ENCODE data around the gene PTGER3. TPM values are rescaled to one million over a fixed set of nuclear protein-coding genes. Genes with fewer than 3 reads are reported as not detected.

PTGER3 gene
- total and polyA plus RNA-seq, 9 donors = 0.16 to 1.7 (median 0.81) TPM

DNA sequence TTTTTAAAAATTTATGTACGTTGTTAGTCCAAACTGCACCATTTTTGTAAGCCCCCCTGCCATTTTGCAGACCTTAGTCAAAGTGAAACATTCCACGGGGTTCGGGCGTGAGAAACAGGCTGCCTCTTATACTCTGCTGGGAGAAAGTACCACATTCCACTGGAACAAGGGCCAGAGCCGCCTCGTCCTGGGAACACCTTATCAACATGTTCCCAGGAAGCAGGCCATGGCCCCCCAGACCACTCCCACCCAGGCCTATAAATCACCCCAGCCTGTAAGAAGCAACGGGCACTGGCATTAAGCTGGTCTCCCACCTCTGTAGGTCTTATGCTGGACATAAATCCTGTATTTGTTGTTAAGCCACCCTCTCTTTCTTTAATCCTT lies 34.1 kb upstream of the PTGER3 start:
- peaks cover 7% of the 10 kb centered on the region for H3K36me3 ChIP-seq (ENCODE audit: control insufficient read depth, insufficient read depth, low read length)
- peak; percentile 16 for DNase-seq
- H3K27me3 ChIP-seq (ENCODE audit: control insufficient read depth, insufficient read depth, low read length) = peaks cover 10% of the 10 kb centered on the region
- peaks cover 3% of the 10 kb centered on the region for H3K9me3 ChIP-seq (replicated peaks; ENCODE audit: control insufficient read depth, low read depth, low read length)
- H3K27ac ChIP-seq (ENCODE audit: low read length) = no peak overlapping the region
- H3K4me1 ChIP-seq (ENCODE audit: control insufficient read depth, insufficient read depth, low read length) = peaks cover 3% of the 10 kb centered on the region
- H3K4me3 ChIP-seq (ENCODE audit: low read length) = peak overlapping the region; percentile 91
- 83% methylated on average over 5 of the region's 7 CpGs for WGBS (ENCODE audit: insufficient coverage)

DNA sequence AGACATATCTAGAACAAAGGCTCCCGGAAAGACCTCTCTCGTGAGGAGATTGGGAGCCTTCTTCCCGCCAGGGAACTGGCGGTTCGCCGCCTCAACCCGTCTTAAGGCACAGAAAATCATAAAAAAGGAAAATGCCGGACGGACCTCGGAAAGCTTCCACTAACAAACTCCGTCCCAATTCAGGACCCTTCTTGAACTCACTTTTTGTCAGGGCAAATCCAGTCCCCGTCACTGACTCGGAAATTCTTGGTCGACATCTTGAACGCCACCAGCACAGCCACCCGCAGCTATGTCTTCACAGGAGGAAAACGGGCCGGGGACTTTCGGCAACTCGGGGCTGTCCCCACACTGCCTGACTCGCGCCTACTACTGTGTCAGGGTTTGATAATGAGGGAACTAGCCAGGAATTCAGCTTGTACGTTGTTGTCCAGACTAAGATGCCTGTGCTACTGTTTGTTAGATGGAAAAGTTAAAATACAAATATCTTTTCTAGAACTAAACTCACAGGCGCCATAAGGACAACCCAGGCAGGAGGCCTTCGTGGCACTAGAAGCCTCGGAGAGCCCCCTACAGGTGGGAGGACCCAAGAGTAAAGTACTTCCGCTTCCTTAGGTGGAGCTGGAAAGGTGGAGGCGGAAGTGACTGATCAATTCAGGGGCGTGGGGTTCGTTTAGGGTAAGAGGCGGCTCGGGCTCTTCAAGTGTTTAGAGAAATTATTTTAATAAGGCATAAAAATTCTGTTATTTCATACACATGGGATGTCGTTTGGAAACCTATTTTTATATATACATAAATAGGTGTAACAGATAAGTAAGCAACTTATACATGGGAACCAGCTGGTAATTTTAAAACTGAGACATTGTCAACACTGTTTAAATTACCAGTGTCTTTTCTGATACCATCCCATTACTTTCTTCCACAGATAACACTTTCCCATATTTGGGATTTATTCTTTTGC lies 33.4 kb upstream of the PTGER3 start, which contains the start of gene ZRANB2:
Gene ZRANB2 (minus strand): TSS at position 297 of the 958 bp plus-strand sequence. CDS start 40 bp downstream, at position 257.
- Histone ChIP-seq H3K4me3 (ENCODE audit: low read length) (peak within 1 kb of the TSS; percentile 91), H3K36me3 (ENCODE audit: control insufficient read depth, insufficient read depth, low read length) (peaks cover 7% of the 10 kb centered on the region), H3K9me3 (replicated peaks; ENCODE audit: control insufficient read depth, low read depth, low read length) (peaks cover 3% of the 10 kb centered on the region), H3K4me1 (ENCODE audit: control insufficient read depth, insufficient read depth, low read length) (peaks cover 3% of the 10 kb centered on the region), H3K27ac (ENCODE audit: low read length) (peak within 1 kb of the TSS; percentile 96), H3K27me3 (ENCODE audit: control insufficient read depth, insufficient read depth, low read length) (peaks cover 9% of the 10 kb centered on the region)
- DNase-seq = peak; percentile 98
- 0% methylated on average over 16 of the region's 33 CpGs for WGBS (ENCODE audit: insufficient coverage)

DNA sequence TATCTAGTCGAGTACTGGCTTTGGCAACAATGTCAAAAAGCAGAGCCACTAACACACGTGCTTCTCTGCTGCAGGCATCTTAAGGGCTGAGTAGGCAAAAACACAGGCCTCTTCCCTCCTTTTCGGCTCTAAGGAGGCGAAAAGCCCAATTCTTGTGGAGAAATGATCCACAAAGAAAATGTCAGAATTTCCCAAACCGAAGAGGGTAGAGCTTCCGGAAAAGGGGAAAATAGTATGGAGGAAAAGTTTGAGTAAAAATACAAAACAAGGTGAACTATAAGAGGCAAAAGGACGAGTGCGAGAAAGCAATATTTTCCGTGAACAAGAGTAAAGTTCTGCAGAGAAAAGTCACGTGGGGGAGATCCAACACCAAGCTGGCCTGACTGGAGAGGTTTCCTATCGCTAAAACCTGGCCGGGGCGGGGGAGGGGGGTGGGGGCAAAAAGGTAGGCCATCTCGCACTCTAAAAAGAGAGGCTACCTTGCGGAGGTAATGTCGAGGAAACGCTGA lies 32.7 kb upstream of the PTGER3 start:
- Histone ChIP-seq H3K9me3 (replicated peaks; ENCODE audit: control insufficient read depth, low read depth, low read length) (peaks cover 3% of the 10 kb centered on the region), H3K36me3 (ENCODE audit: control insufficient read depth, insufficient read depth, low read length) (peaks cover 13% of the 10 kb centered on the region), H3K4me3 (ENCODE audit: low read length) (peak overlapping the region; percentile 91), H3K27ac (ENCODE audit: low read length) (peak overlapping the region; percentile 96), H3K4me1 (ENCODE audit: control insufficient read depth, insufficient read depth, low read length) (peaks cover 3% of the 10 kb centered on the region), H3K27me3 (ENCODE audit: control insufficient read depth, insufficient read depth, low read length) (peaks cover 1% of the 10 kb centered on the region)
- WGBS (ENCODE audit: insufficient coverage) = 2% methylated on average over 14 of the region's 17 CpGs
- peak; percentile 49 for DNase-seq

DNA sequence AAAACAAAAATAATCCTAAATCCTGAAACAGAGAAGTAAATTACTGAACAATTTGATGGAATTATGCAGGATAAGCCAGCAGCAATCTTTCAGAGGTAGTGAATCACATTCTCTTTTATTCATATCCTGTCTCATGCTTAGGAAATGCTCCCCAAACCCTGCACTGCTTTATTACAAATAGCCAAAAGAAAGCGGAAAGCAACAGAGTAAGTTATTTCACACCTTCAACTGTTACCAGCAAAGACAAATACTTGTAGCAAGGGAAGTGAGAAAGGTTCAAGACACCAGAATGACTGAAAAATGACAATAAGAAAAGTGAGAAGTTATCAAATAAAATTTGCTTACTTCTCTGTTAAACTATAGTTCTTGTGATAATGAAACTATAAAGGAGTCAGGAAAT lies 27.1 kb upstream of the PTGER3 start:
- Histone ChIP-seq H3K9me3 (replicated peaks; ENCODE audit: control insufficient read depth, low read depth, low read length) (no peaks in the 10 kb centered on the region), H3K27ac (ENCODE audit: low read length) (no peak overlapping the region), H3K4me3 (ENCODE audit: low read length) (no peak overlapping the region), H3K36me3 (ENCODE audit: control insufficient read depth, insufficient read depth, low read length) (peaks cover 26% of the 10 kb centered on the region), H3K4me1 (ENCODE audit: control insufficient read depth, insufficient read depth, low read length) (no peaks in the 10 kb centered on the region), H3K27me3 (ENCODE audit: control insufficient read depth, insufficient read depth, low read length) (no peaks in the 10 kb centered on the region)
- WGBS (ENCODE audit: insufficient coverage) = no CpG with 5 or more reads among the region's 1 CpG
- DNase-seq = no peak

DNA sequence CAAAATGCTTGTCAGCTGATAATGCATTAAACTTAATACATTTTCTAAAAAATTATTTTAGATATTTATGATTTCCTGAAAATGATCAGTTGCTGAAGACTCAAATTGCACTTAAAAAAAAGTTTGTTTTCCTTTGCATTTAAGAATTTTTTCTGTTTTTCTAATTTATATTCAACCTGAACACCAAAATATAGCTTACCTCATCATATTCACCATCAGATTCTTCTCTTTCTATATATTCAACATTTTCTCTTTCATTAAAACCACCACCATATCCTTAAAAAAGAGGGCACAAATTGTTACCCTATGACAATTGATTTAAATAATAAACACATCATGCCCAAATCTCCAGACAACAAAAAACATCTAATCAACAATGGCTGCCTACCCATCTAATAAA lies 24.7 kb upstream of the PTGER3 start:
- DNase-seq = no peak

DNA sequence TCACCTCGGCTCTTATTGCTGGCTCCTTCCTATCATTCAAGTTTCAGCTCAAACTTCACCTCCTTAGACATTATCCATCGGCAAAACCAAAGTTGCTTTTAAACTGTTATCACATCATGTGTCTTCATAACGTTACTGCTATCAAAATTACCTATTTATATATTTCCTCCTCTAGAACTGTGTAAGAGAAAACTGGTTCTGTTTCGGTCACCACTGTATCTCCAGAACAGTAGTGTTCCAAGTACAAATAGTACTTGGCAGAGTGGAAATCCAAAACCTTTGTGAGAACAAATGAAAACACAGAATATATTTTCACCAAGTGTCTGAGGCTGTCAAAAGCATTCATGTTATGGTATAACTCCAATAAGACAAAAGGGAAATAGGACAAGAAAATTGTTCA lies 24.1 kb upstream of the PTGER3 start:
- Histone ChIP-seq H3K36me3 (ENCODE audit: control insufficient read depth, insufficient read depth, low read length) (peaks cover 30% of the 10 kb centered on the region), H3K27me3 (ENCODE audit: control insufficient read depth, insufficient read depth, low read length) (no peaks in the 10 kb centered on the region), H3K27ac (ENCODE audit: low read length) (no peak overlapping the region), H3K9me3 (replicated peaks; ENCODE audit: control insufficient read depth, low read depth, low read length) (no peaks in the 10 kb centered on the region), H3K4me1 (ENCODE audit: control insufficient read depth, insufficient read depth, low read length) (no peaks in the 10 kb centered on the region), H3K4me3 (ENCODE audit: low read length) (no peak overlapping the region)
- 100% methylated on average over 1 of the region's 4 CpGs for WGBS (ENCODE audit: insufficient coverage)
- no peak for DNase-seq

More for the DNA sequence above, 24.7 kb upstream of the PTGER3 start:
- Histone ChIP-seq H3K4me3 (ENCODE audit: low read length) (no peak overlapping the region), H3K27me3 (ENCODE audit: control insufficient read depth, insufficient read depth, low read length) (no peaks in the 10 kb centered on the region), H3K36me3 (ENCODE audit: control insufficient read depth, insufficient read depth, low read length) (peaks cover 33% of the 10 kb centered on the region), H3K27ac (ENCODE audit: low read length) (no peak overlapping the region), H3K9me3 (replicated peaks; ENCODE audit: control insufficient read depth, low read depth, low read length) (no peaks in the 10 kb centered on the region), H3K4me1 (ENCODE audit: control insufficient read depth, insufficient read depth, low read length) (no peaks in the 10 kb centered on the region)

DNA sequence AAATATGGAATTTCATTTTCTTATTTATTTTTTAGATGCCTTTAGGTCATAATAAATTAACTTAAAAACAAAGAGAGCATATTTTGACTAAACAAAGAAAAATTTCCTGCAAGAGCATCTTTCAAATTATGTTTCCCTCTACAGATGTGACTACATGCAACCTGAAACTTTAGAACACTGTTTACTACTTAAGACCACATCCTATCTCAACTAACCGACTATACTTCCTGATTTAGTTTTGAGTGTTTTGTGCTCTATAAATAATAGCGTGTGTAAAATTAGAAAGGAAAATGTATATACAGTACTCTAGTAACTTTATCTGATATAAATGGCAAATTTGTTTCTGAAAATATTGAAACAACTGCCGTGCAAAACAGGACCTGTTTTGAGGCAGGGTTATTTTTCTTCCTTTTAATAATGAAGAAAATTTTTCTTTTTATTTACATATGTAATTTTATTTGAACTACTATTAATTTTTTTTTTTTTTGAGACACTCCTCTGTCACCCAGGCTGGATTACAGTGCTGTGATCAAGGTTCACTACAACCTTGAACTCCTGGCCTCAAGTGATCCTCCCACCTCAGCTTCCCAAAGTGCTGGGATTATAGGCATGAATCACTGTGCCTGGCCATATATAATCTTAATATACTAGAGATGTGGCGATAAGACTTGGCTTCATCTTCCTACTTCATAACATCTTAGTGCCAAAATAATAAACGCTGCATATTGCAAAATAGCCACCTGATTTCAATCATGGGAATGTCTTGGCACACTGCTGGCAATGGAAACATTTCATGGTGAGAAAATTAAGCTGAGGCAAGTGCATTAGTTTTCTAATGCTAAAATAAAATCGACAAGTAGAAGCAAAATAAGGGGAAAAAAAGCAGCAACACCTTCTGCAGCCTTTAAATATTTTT lies 21.0 kb upstream of the PTGER3 start:
- WGBS (ENCODE audit: insufficient coverage) = no CpG with 5 or more reads among the region's 6 CpGs
- H3K4me1 ChIP-seq (ENCODE audit: control insufficient read depth, insufficient read depth, low read length) = no peaks in the 10 kb centered on the region
- H3K27me3 ChIP-seq (ENCODE audit: control insufficient read depth, insufficient read depth, low read length) = no peaks in the 10 kb centered on the region
- H3K27ac ChIP-seq (ENCODE audit: low read length) = no peak overlapping the region
- no peaks in the 10 kb centered on the region for H3K9me3 ChIP-seq (replicated peaks; ENCODE audit: control insufficient read depth, low read depth, low read length)
- peaks cover 25% of the 10 kb centered on the region for H3K36me3 ChIP-seq (ENCODE audit: control insufficient read depth, insufficient read depth, low read length)
- DNase-seq = no peak
- no peak overlapping the region for H3K4me3 ChIP-seq (ENCODE audit: low read length)

DNA sequence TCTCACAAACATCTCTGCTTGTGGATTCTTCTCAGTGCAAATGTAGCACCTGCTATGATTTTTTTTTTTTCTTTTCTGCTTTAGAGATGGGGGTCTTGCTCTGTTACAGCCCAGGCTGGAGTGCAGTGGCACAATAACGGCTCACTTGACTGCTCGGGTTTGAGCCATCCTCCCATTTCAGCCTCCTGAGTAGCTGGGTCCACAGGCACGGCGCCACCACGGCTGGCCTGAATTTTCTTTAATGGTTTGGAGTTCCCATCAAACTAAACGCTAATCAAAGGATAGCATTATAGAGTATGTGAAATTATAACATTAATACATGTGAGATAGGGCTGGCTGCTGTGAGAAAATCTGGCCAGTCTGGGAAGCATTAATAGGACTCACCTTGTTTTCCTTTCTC lies 7.2 kb upstream of the PTGER3 start:
- DNase-seq = no peak
- peaks cover 2% of the 10 kb centered on the region for H3K27me3 ChIP-seq (ENCODE audit: control insufficient read depth, insufficient read depth, low read length)
- no peak overlapping the region for H3K27ac ChIP-seq (ENCODE audit: low read length)
- H3K36me3 ChIP-seq (ENCODE audit: control insufficient read depth, insufficient read depth, low read length) = peaks cover 5% of the 10 kb centered on the region
- no peak overlapping the region for H3K4me3 ChIP-seq (ENCODE audit: low read length)
- H3K9me3 ChIP-seq (replicated peaks; ENCODE audit: control insufficient read depth, low read depth, low read length) = no peaks in the 10 kb centered on the region
- no peaks in the 10 kb centered on the region for H3K4me1 ChIP-seq (ENCODE audit: control insufficient read depth, insufficient read depth, low read length)
- WGBS (ENCODE audit: insufficient coverage) = no CpG with 5 or more reads among the region's 6 CpGs

DNA sequence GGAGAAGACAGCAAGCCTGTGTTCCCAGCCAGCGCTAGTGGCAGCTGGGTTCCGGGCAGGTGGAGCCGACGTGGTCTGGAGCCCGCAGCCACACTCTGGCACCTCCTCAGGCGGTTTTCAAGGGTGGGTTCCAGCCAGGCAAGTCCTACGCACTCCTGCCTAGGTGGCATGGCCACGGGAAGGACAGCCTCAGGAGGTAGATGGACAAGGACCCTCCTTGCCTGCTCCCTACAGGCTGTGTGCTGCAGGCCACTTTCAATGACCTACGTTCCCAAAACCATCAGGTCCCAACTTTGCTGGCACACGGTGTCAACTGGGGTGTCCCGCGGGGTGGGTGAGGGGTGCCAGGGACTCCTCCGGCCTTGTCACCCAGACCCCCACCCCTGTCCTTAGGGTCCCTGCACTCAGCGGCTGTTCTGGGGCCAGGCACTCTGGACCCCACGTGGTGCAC lies 6.7 kb upstream of the PTGER3 start:
- H3K9me3 ChIP-seq (replicated peaks; ENCODE audit: control insufficient read depth, low read depth, low read length) = no peaks in the 10 kb centered on the region
- DNase-seq = no peak
- peaks cover 2% of the 10 kb centered on the region for H3K27me3 ChIP-seq (ENCODE audit: control insufficient read depth, insufficient read depth, low read length)
- peaks cover 4% of the 10 kb centered on the region for H3K36me3 ChIP-seq (ENCODE audit: control insufficient read depth, insufficient read depth, low read length)
- no peaks in the 10 kb centered on the region for H3K4me1 ChIP-seq (ENCODE audit: control insufficient read depth, insufficient read depth, low read length)
- WGBS (ENCODE audit: insufficient coverage) = 78% methylated on average over 14 of the region's 15 CpGs
- H3K27ac ChIP-seq (ENCODE audit: low read length) = no peak overlapping the region
- no peak overlapping the region for H3K4me3 ChIP-seq (ENCODE audit: low read length)

DNA sequence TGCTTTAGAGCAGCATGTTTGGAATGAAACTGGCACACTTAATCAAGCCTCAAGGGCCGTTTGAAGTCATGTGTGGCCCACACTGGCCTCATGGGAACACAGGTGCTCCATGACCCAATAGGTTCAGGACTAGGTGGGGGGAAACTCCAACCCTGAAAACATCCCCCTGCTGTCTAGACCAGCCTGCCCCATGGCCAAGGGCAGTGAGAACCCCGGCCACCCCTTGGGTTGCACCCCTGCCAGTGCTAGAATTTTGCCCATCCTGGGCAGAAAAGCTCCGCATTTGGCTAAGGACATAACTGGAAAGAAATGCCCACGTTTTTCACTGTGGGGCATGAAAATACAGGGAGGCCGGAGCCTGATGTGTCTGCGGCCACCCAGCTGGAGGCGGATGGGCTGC lies 6.1 kb upstream of the PTGER3 start:
- Histone ChIP-seq H3K9me3 (replicated peaks; ENCODE audit: control insufficient read depth, low read depth, low read length) (no peaks in the 10 kb centered on the region), H3K27ac (ENCODE audit: low read length) (no peak overlapping the region), H3K4me3 (ENCODE audit: low read length) (no peak overlapping the region), H3K4me1 (ENCODE audit: control insufficient read depth, insufficient read depth, low read length) (no peaks in the 10 kb centered on the region), H3K27me3 (ENCODE audit: control insufficient read depth, insufficient read depth, low read length) (peaks cover 2% of the 10 kb centered on the region), H3K36me3 (ENCODE audit: control insufficient read depth, insufficient read depth, low read length) (peaks cover 2% of the 10 kb centered on the region)
- 64% methylated on average over 5 of the region's 7 CpGs for WGBS (ENCODE audit: insufficient coverage)
- no peak for DNase-seq
